Measurements from ENCODE around the gene XPC.

Gene XPC

GRCh38 chr3:14128724-14129123 lies 49.7 kb downstream of the XPC start:
- no peak for DNase-seq (ENCODE audit: low read depth)
- no peak for TF ChIP-seq CTCF (IDR thresholded peaks at IDR 0.05; ENCODE audit: low read depth, low read length, missing control alignments)
- H3K4me3 ChIP-seq (ENCODE audit: low read depth, low read length): no peak overlapping the region
- in situ Hi-C loops (cut with HindIII; ENCODE audit: low sequenced_read_pairs): no loop called here

- no peak overlapping the region for H3K4me3 ChIP-seq (ENCODE audit: low read depth, low read length)
- DNase-seq (ENCODE audit: low read depth): no peak
- in situ Hi-C loops (cut with HindIII; ENCODE audit: low sequenced_read_pairs): no loop called here
- TF ChIP-seq CTCF (IDR thresholded peaks at IDR 0.05; ENCODE audit: low read depth, low read length, missing control alignments): no peak
Measured at GRCh38 chr3:14127516-14128161, 50.8 kb downstream of the XPC start.

- in situ Hi-C loops (cut with HindIII; ENCODE audit: low sequenced_read_pairs): no loop called here
- TF ChIP-seq CTCF (IDR thresholded peaks at IDR 0.05; ENCODE audit: low read depth, low read length, missing control alignments): no peak
- H3K4me3 ChIP-seq (ENCODE audit: low read depth, low read length): peak overlapping the region; percentile 87
- DNase-seq (ENCODE audit: low read depth): no peak
Measured at GRCh38 chr3:14126887-14127505, 51.4 kb downstream of the XPC start.

GRCh38 chr3:14126017-14126886 lies 52.1 kb downstream of the XPC start:
- in situ Hi-C loops (cut with HindIII; ENCODE audit: low sequenced_read_pairs): no loop called here
- DNase-seq (ENCODE audit: low read depth): no peak
- H3K4me3 ChIP-seq (ENCODE audit: low read depth, low read length): peak overlapping the region; percentile 87
- TF ChIP-seq CTCF (IDR thresholded peaks at IDR 0.05; ENCODE audit: low read depth, low read length, missing control alignments): no peak

- peak overlapping the region; percentile 87 for H3K4me3 ChIP-seq (ENCODE audit: low read depth, low read length)
- in situ Hi-C loops (cut with HindIII; ENCODE audit: low sequenced_read_pairs): no loop called here
- TF ChIP-seq CTCF (IDR thresholded peaks at IDR 0.05; ENCODE audit: low read depth, low read length, missing control alignments): no peak
- DNase-seq (ENCODE audit: low read depth): peak; percentile 76
Measured at GRCh38 chr3:14125193-14126016, 53.0 kb downstream of the XPC start.
